DOHH2 (cell line): ENCODE data around the gene SLC5A7.

Experiments used
- H3F3A ChIP-seq: fragments of 200-600 bp; sonication (generic), shearing (Covaris generic); 2 replicates; pipeline ENCODE4 v1.6.0; 2016; ENCODE audit warnings: antibody characterized with exemption, mild to moderate bottlenecking; ENCODE audit not compliant: control insufficient read depth, insufficient read depth
- H3K27ac ChIP-seq: fragments of 200-600 bp; sonication (generic); 2 replicates; pipeline ENCODE4 v1.5.1; 2014; ENCODE audit warnings: low read depth, mild to moderate bottlenecking, low read length, moderate library complexity
- H3K27me3 ChIP-seq: fragments of 200-600 bp; sonication (generic); 2 replicates; pipeline ENCODE4 v1.6.1; 2014; ENCODE audit warnings: mild to moderate bottlenecking, low read length, mixed read lengths; ENCODE audit not compliant: control insufficient read depth
- H3K36me3 ChIP-seq: fragments of 200-600 bp; sonication (generic); 2 replicates; pipeline ENCODE4 v1.6.1; 2014; ENCODE audit warnings: mild to moderate bottlenecking, low read length, moderate library complexity, mixed read lengths; ENCODE audit not compliant: control insufficient read depth
- H3K4me1 ChIP-seq: fragments of 200-600 bp; sonication (generic); 2 replicates; pipeline ENCODE4 v1.6.1; 2014; ENCODE audit warnings: mild to moderate bottlenecking, low read length, mixed read lengths; ENCODE audit not compliant: control insufficient read depth
- H3K4me2 ChIP-seq: fragments of 200-600 bp; sonication (generic); 2 replicates; pipeline ENCODE4 v1.6.0; 2014; ENCODE audit warnings: mild to moderate bottlenecking, low read length, moderate library complexity
- H3K4me3 ChIP-seq: fragments of 200-600 bp; sonication (generic); 2 replicates; pipeline ENCODE4 v1.5.1; 2014; ENCODE audit warnings: mild to moderate bottlenecking, low read length, mixed read lengths
- H3K79me2 ChIP-seq: fragments of 200-600 bp; sonication (generic); 2 replicates; pipeline ENCODE4 v1.6.1; 2014; ENCODE audit warnings: mild to moderate bottlenecking, low read length, mixed read lengths; ENCODE audit not compliant: control insufficient read depth
- H3K9me2 ChIP-seq: fragments of 200-600 bp; sonication (generic); replicated peaks from 2 replicates; pipeline ENCODE4 v1.6.1; 2014; ENCODE audit warnings: mild to moderate bottlenecking, low read length, mixed read lengths; ENCODE audit not compliant: control insufficient read depth
- H3K9me3 ChIP-seq: fragments of 200-600 bp; sonication (generic); 2 replicates; pipeline ENCODE4 v1.6.1; 2014; ENCODE audit warnings: antibody characterized with exemption, low read length, mixed read lengths; ENCODE audit not compliant: control insufficient read depth, insufficient read depth
- H4K20me1 ChIP-seq: fragments of 200-600 bp; sonication (generic); 2 replicates; pipeline ENCODE4 v1.6.0; 2014; ENCODE audit warnings: low read depth, mild to moderate bottlenecking, antibody characterized with exemption, low read length, moderate library complexity; ENCODE audit not compliant: control insufficient read depth, insufficient read depth
- CTCF ChIP-seq: fragments of 200-600 bp; sonication (generic); IDR thresholded peaks from one replicate; pipeline ENCODE4 v1.5.1; 2014; ENCODE audit warnings: antibody characterized with exemption, mild to moderate bottlenecking, low read depth, low read length; ENCODE audit not compliant: poor library complexity, severe bottlenecking
- EZH2phosphoT487 ChIP-seq: fragments of 200-600 bp; sonication (generic); IDR thresholded peaks from 2 replicates; pipeline ENCODE4 v1.6.1; 2017; ENCODE audit warnings: borderline replicate concordance, mild to moderate bottlenecking, antibody characterized with exemption, low read length, moderate library complexity, mixed read lengths

Gene SLC5A7

DNA sequence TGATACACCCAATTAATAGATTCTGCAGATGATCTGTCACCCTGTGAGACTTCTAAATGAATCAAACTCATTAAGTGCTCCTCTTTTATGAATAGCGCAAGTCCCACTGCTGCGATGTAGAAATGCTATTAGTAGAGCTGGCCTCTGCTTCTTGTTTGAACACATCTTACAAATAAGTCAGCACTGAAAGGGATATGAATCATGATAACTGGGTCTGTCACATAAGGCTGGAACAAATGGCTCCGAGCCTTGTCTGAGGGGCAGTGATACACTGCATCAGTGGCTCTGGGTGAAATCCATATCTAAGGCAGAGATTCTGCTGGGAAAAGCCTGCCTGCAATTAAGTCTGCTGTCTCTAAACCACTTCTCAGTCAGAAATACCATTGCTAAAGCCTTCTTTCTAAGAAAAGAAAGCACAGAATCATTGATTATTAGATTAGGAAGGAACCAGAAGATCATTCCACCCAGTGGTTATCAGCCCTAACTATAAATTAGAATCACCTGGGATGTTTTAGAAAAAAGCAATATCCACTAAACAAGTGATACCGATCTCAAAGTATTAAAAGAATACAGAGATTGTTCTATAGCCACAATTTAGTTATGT, 75.2 kb downstream of the SLC5A7 start:
- Histone ChIP-seq H3K9me2 (no peaks in the 10 kb centered on the region), H3K4me1 (no peaks in the 10 kb centered on the region), H3K27me3 (no peaks in the 10 kb centered on the region), H4K20me1 (no peaks in the 10 kb centered on the region), H3K4me2 (no peak overlapping the region), H3F3A (no peaks in the 10 kb centered on the region), H3K27ac (no peak overlapping the region), H3K36me3 (no peaks in the 10 kb centered on the region), H3K9me3 (no peaks in the 10 kb centered on the region), H3K4me3 (no peak overlapping the region), H3K79me2 (no peaks in the 10 kb centered on the region)
- TF ChIP-seq CTCF, result no peak
- TF ChIP-seq EZH2phosphoT487, result no peak
